ENCODE measurements around the gene FADS3.

The FADS3 gene

GRCh38 chr11:61913699-61914395, 22.5 kb upstream of the FADS3 start:
- no peak for DNase-seq (ENCODE audit: low read depth)

- no peak for DNase-seq (ENCODE audit: low read depth)
Measured at GRCh38 chr11:61912991-61913698, 21.8 kb upstream of the FADS3 start.

DNA sequence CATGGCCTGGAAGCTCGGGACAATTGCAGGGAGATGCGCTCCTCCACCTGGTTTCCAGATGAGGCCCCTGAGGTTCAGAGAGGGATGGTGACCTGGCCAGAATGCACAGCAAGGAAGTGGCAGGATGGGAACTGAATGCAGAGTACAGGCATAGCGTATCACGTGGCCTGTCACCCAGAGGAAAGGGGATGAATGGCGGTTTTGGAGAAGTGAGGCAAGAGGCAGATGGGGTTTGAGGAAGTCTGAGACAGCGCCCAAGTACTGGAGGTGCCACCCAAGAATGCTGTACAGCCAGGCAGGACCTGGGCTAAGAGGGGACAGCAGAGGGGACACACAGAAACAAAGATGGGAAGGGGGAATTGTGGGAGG, 21.2 kb upstream of the FADS3 start:
- DNase-seq (ENCODE audit: low read depth): no peak

DNA sequence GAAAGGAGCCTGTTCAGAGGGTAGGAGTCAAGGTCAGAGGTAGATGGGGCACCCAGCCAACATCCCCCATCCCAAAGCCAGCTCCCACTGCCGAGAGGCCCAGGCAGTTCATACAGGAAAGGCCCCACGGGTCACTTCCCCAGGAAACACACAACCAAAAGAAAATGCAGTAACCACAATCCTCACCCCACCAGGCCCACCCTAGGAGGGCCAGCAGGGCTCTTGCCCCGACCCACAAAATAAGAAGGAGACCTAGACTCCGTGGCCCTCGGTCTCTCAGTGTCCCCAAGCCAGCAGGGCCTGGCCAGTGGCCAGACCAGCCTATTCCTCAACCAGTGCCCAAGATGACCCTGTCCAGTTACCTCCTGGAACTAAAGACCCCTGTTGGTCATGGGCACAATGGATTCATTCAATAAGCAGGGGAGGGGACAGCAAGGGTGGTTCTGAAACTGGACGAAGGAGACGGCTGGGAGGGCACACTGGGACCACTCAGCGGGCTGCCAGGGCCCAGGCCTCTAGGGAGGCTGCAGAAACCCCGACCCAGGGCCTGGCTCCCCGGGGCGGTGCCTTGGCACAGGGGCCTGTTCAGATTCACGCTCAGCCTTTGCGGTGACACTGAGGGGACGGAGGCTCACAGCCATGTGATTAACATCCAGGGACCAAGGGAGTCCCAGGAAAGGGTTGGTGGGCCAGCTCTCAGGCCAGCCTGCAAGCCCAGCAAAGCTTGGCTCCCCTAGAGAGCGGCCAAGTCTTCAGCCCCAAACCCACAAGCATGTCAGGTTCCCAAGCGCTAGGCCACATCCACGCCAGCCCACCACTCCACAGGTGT, 20.6 kb upstream of the FADS3 start:
- DNase-seq (ENCODE audit: low read depth): no peak

GRCh38 chr11:61911128-61911700, 19.9 kb upstream of the FADS3 start:
- DNase-seq (ENCODE audit: low read depth): no peak

GRCh38 chr11:61910187-61911127, 19.1 kb upstream of the FADS3 start:
- DNase-seq (ENCODE audit: low read depth): no peak

GRCh38 chr11:61908730-61909316, 17.5 kb upstream of the FADS3 start:
- no peak for DNase-seq (ENCODE audit: low read depth)

- DNase-seq (ENCODE audit: low read depth): no peak
Measured at GRCh38 chr11:61907871-61908729, 16.8 kb upstream of the FADS3 start.

- DNase-seq (ENCODE audit: low read depth): no peak
Measured at GRCh38 chr11:61907282-61907681, 15.9 kb upstream of the FADS3 start.

- DNase-seq (ENCODE audit: low read depth): no peak
Measured at GRCh38 chr11:61906522-61906909, 15.2 kb upstream of the FADS3 start.

DNA sequence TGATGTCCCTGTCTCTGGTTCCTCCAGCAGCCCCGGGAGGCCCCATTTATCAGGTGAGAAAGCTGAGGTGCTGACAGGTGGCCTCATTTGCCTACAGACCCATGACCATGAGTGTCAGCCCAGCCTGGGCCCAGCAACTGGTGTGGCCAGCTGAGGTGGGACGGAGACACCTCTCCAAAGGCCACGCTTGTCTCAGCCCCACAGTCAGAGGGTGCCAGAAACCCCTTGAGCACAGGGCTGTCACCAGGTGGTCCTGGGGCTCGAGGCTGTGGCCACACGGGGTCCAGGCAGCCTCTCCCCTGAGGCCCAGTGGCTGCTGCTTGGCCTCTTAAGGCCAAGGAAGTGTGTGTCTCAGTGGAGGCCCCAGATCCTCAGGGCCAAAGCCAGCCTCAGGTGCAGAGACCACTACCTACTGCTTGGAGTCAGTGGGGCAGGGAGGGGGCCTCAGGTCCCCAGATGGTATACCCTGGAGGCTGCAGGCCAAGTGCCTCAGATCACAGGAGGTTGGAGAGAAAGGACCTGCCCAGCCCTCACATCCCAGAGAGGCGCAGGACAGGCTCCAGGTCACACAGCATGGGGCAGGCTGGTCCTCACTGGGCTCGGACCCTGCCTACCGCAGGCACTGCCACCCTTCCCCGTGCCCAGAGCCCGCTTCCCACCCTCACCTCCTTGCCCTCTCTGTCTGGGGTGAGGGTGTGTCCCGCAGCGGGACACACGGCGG, 14.6 kb upstream of the FADS3 start:
- no peak for DNase-seq (ENCODE audit: low read depth)

- DNase-seq (ENCODE audit: low read depth): no peak
Measured at GRCh38 chr11:61905067-61905696, 13.8 kb upstream of the FADS3 start.

DNA sequence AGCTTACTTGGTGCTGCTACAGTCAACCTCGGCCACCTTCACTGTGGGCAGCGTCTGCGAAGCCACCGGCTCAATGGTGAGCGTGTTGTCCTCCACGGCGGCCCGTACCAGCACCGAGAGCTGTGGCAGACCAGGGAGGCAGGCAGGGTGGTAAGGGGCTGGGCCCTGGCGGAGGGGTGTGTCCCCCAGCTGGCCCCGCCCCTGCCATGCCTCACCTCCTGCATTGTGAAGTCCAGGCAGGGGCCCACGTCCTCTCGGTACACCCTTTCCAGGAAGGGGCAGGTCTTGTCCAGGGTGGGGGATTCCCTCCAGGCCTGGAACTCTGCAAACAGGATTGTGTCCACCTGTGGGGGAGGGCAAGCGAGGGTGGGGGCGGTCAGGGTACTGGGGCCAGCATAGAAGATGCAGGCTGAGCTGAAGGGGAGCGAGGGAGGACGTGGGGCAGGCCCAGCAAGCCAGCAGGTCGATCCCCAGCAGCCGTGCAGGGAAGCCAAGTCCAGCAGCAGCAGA, 13.2 kb upstream of the FADS3 start:
- no peak for DNase-seq (ENCODE audit: low read depth)

DNA sequence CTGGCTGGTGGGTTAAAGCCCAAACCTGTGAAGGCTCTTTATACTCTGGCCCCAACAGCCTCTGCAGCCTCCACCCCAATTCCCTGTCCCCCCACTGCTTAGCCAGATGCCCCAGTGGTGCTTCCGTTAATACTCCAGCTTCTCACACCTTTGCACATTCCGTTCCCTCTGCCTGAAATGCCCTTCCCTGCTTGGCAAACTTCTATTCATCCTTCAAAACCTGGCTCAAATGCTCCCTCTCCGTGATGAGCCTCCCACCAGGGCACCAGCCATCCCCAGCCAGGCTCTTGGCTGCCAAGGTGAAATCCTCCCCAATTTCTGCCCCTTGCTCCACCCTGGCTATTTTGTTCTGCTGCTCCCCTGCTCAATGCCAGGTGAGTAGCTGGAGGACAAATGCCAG, 12.5 kb upstream of the FADS3 start:
- DNase-seq (ENCODE audit: low read depth): no peak

GRCh38 chr11:61902313-61902712, 11.0 kb upstream of the FADS3 start:
- DNase-seq (ENCODE audit: low read depth): no peak

GRCh38 chr11:61901397-61901796, 10.1 kb upstream of the FADS3 start:
- DNase-seq (ENCODE audit: low read depth): no peak

DNA sequence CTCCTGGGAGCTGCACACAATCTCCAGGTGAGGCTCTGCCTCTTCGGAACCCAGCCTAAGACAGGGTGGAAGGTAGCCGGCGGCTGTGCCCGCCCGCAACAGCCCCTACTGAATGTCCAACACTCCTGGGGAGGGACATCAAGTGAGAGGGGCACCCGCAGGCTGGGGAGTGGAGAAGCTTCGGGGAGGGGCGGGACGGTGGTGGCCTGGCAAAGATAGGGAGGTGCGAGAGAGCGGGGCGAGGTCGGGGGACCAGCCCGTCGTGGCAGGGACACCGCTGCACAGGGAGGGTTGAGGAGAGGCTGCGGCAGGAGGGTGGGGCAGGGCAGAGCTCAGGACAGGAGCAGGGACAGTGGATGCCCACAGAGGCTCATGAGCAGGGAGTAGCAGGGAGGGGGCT, 8.9 kb upstream of the FADS3 start:
- DNase-seq (ENCODE audit: low read depth): no peak

DNA sequence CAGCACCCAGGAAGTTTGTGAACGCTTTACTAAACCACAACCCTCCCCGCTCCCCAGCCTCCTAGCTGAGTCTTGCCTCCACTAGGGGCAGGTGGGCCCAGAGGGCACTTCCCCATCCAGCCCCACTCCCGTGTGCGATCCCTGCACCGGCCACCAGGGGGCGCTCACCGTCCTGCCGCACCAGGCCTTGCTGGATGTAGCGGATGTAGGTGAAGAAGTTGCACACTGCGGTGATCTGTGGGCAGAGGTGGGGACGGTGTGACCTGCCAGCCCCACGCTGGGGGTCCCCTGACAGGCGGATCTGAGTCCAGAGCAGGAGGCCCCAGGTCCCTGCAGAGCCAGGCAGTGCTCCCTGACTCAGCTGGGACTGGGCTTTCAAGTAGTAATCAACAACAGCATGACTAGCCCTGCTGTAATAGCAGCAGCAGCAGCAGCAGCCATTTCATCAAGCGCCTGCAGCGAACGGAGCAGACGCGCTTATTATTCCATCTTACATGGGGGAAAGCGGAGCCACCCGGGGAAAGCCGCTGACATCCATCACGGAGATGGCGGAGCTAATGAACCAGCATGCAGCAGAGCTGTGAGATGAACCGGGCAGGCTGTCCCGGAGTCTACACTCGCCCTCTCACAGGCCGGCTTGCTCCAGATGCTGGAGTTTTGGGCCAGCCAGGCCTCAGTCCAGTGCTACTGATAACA, 7.9 kb upstream of the FADS3 start:
- DNase-seq (ENCODE audit: low read depth): no peak

Measured in non-pigmented ciliary epithelial cell (primary cell).